Natural killer cell (primary cell): Measurements from ENCODE around the gene C21orf91. TPM values are rescaled to one million over a fixed set of nuclear protein-coding genes. Genes with fewer than 3 reads are reported as not detected.
A peak's percentile ranks its signal among the peaks of the same experiment; 100 is the strongest.

Source experiments
- ATAC-seq, 3 donors: fragments of 150-1000 bp in 2 of 3; fragments of 200-7000 bp in 1 of 3; cut with Tn5 transposase; 1 replicate in 1 of 3; 2 replicates in 2 of 3; pipeline ENCODE4 v1.10.0; 2021; ENCODE audit warnings: mild to moderate bottlenecking in 2 of 3, moderate library complexity in 2 of 3
- DNase-seq, 2 donors: peaks; one replicate each; pipeline versions ENCODE4 v3.0.0 to v3.0.0-alpha.2; 2013 to 2021; ENCODE audit warnings: mixed read lengths in 1 of 2
- H3K27ac ChIP-seq: one replicate; pipeline ENCODE4 v1.5.1; 2013; ENCODE audit warnings: mild to moderate bottlenecking, low read length
- H3K27me3 ChIP-seq: one replicate; pipeline ENCODE4 v1.6.1; 2013; ENCODE audit warnings: low read length; ENCODE audit not compliant: control insufficient read depth, insufficient read depth
- H3K36me3 ChIP-seq: one replicate; pipeline ENCODE4 v1.6.1; 2013; ENCODE audit warnings: low read length; ENCODE audit not compliant: control insufficient read depth, insufficient read depth
- H3K4me1 ChIP-seq: one replicate; pipeline ENCODE4 v1.6.1; 2013; ENCODE audit warnings: low read length; ENCODE audit not compliant: control insufficient read depth, insufficient read depth
- H3K4me3 ChIP-seq: one replicate; pipeline ENCODE4 v1.5.1; 2013; ENCODE audit warnings: low read length
- H3K9me3 ChIP-seq: one replicate; pipeline ENCODE4 v1.6.1; 2013; ENCODE audit warnings: low read length; ENCODE audit not compliant: control insufficient read depth, insufficient read depth
- H3K27ac Mint-ChIP-seq, 2 donors: one replicate each; pipeline ENCODE4 v1.8.0; 2022; ENCODE audit warnings: mild to moderate bottlenecking in 2 of 2, mixed read lengths in 2 of 2, moderate library complexity in 1 of 2
- H3K27me3 Mint-ChIP-seq, 2 donors: one replicate each; pipeline ENCODE4 v1.8.0; 2022; ENCODE audit warnings: low read depth in 2 of 2, mixed read lengths in 2 of 2
- H3K36me3 Mint-ChIP-seq: one replicate; pipeline ENCODE4 v1.8.0; 2022; ENCODE audit warnings: mixed read lengths
- H3K4me1 Mint-ChIP-seq, 2 donors: one replicate each; pipeline ENCODE4 v1.8.0; 2022; ENCODE audit warnings: mixed read lengths in 2 of 2
- H3K4me3 Mint-ChIP-seq: one replicate; pipeline ENCODE4 v1.8.0; 2022; ENCODE audit warnings: mild to moderate bottlenecking, moderate library complexity, mixed read lengths
- H3K9me3 Mint-ChIP-seq, 2 donors: one replicate each; pipeline ENCODE4 v1.8.0; 2022; ENCODE audit warnings: mixed read lengths in 2 of 2
- CTCF ChIP-seq: fragments of 200-600 bp; IDR thresholded peaks from one replicate; pipeline ENCODE4 v1.8.0; 2022; ENCODE audit warnings: antibody characterized with exemption
- WGBS: methylation state at CpG from one replicate; pipeline ENCODE4 v1.1.7; 2013; ENCODE audit warnings: missing lambda C conversion rate; ENCODE audit not compliant: insufficient coverage; 5-methylcytosine and 5-hydroxymethylcytosine counted together
- intact Hi-C: fragments of 100-400 bp; cut with micrococcal nuclease; formaldehyde crosslinking; loops from one replicate; pipeline ENCODE4 v1.14.2; 2022
- total RNA-seq, 4 donors: library from RNA; stranded (reverse); fragments of 120-200 nt in 1 of 4; gene quantifications; one replicate each; pipeline versions ENCODE4 v1.2.3 to v1.2.4, GENCODE V29; 2013 to 2022

Gene C21orf91
- total RNA-seq, 3 donors from 2014 or later (not counting 1 experiment from before 2014, with no cell fraction given): 40.9 to 59.4 (median 46.4) TPM

- Mint-ChIP-seq H3K4me3 (peak overlapping the region; percentile 83), H3K27ac (peak overlapping the region; percentile 82 to 91), H3K27me3 (no peaks in the 10 kb centered on the region), H3K9me3 (no peaks in the 10 kb centered on the region), H3K36me3 (no peaks in the 10 kb centered on the region), H3K4me1 (peaks cover 30 to 48% of the 10 kb centered on the region in 2 donors)
- intact Hi-C loops: loop anchor here (2.0 kb wide), 1 partner anchor 19 kb away; no protein-coding TSS in a partner anchor
- Histone ChIP-seq H3K27ac (peak overlapping the region; percentile 81), H3K4me1 (peaks cover 13% of the 10 kb centered on the region), H3K27me3 (no peaks in the 10 kb centered on the region), H3K9me3 (no peaks in the 10 kb centered on the region), H3K36me3 (peaks cover 32% of the 10 kb centered on the region), H3K4me3 (no peak overlapping the region)
- no peak for TF ChIP-seq CTCF
- WGBS: 51% methylated on average over 2 of the region's 6 CpGs
- ATAC-seq: peak in 1 of 3 donors; percentile 14
- DNase-seq: peak in 1 of 2 donors; percentile 43
Observed at GRCh38 chr21:17795146-17796036, 23.8 kb downstream of the C21orf91 start.

GRCh38 chr21:17794518-17795145, 24.5 kb downstream of the C21orf91 start:
- H3K4me3 ChIP-seq: peak overlapping the region; percentile 35
- no peak for TF ChIP-seq CTCF
- H3K27ac Mint-ChIP-seq: peak overlapping the region; percentile 82 to 91
- no peaks in the 10 kb centered on the region for H3K27me3 Mint-ChIP-seq
- no peaks in the 10 kb centered on the region for H3K36me3 Mint-ChIP-seq
- WGBS: 39% methylated on average over 3 of the region's 4 CpGs
- no peaks in the 10 kb centered on the region for H3K27me3 ChIP-seq
- peaks cover 32% of the 10 kb centered on the region for H3K36me3 ChIP-seq
- peak overlapping the region; percentile 81 for H3K27ac ChIP-seq
- H3K9me3 ChIP-seq: no peaks in the 10 kb centered on the region
- H3K4me3 Mint-ChIP-seq: peak overlapping the region; percentile 83
- intact Hi-C loops: loop anchor here (2.0 kb wide), 1 partner anchor 18 kb away; no protein-coding TSS in a partner anchor
- DNase-seq: peak in 1 of 2 donors; percentile 42
- no peaks in the 10 kb centered on the region for H3K9me3 Mint-ChIP-seq
- peak in 1 of 3 donors; percentile 21 for ATAC-seq
- peaks cover 33 to 51% of the 10 kb centered on the region in 2 donors for H3K4me1 Mint-ChIP-seq
- peaks cover 13% of the 10 kb centered on the region for H3K4me1 ChIP-seq

GRCh38 chr21:17793246-17794123, 25.7 kb downstream of the C21orf91 start:
- H3K4me1 Mint-ChIP-seq: peaks cover 36 to 57% of the 10 kb centered on the region in 2 donors
- H3K4me3 ChIP-seq: peak overlapping the region; percentile 35
- peak in 1 of 2 donors; percentile 65 for DNase-seq
- H3K4me3 Mint-ChIP-seq: peak overlapping the region; percentile 83
- peaks cover 32% of the 10 kb centered on the region for H3K36me3 ChIP-seq
- H3K27ac ChIP-seq: peak overlapping the region; percentile 81
- intact Hi-C loops: loop anchor here (1.0 to 2.0 kb wide), 2 partner anchors 17 to 25 kb away; no protein-coding TSS in a partner anchor
- H3K36me3 Mint-ChIP-seq: no peaks in the 10 kb centered on the region
- H3K27me3 Mint-ChIP-seq: no peaks in the 10 kb centered on the region
- peak; percentile 72 to 79 (median 76) for ATAC-seq
- TF ChIP-seq CTCF: no peak
- H3K9me3 Mint-ChIP-seq: no peaks in the 10 kb centered on the region
- H3K4me1 ChIP-seq: peaks cover 14% of the 10 kb centered on the region
- no peaks in the 10 kb centered on the region for H3K27me3 ChIP-seq
- peak overlapping the region; percentile 82 to 91 for H3K27ac Mint-ChIP-seq
- WGBS: 62% methylated on average over 7 of the region's 9 CpGs
- H3K9me3 ChIP-seq: no peaks in the 10 kb centered on the region
